Measurements from ENCODE around the gene ALDH2. TPM values are rescaled to one million over a fixed set of nuclear protein-coding genes. Genes with fewer than 3 reads are reported as not detected.
"Not testable (repeated sequence)": the region's sequence is repeated elsewhere in the genome, so short reads cannot be mapped to it uniquely, and the experiment has no call there.

The ALDH2 gene
- total RNA-seq, 2 donors from 2014 or later: 76.6 to 91.4 TPM

- Histone ChIP-seq H3K9ac (ENCODE audit: extremely low read depth, low read length, poor library complexity, severe bottlenecking) (no peak overlapping the region), H3K4me1 (ENCODE audit: control insufficient read depth, insufficient read depth, low read length) (no peaks in the 10 kb centered on the region), H3K36me3 (ENCODE audit: control insufficient read depth, insufficient read depth, low read length) (peaks cover 41% of the 10 kb centered on the region), H3K27me3 (ENCODE audit: control insufficient read depth, insufficient read depth, low read length, poor library complexity, severe bottlenecking) (no peaks in the 10 kb centered on the region), H3K9me3 (ENCODE audit: control insufficient read depth, low read length) (no peaks in the 10 kb centered on the region), H3K4me3 (ENCODE audit: low read length) (no peak overlapping the region), H3K27ac (ENCODE audit: low read depth, low read length) (no peak overlapping the region)
- TF ChIP-seq CTCF (conservative IDR thresholded peaks at IDR 0.05): no peak
- 88 to 91% methylated on average over 5 to 7 of the region's 7 CpGs for WGBS, 2 experiments (ENCODE audit: insufficient coverage in 1 of 2, insufficient read length in 1 of 2)
- H3K27me3 Mint-ChIP-seq (ENCODE audit: insufficient read depth): no peaks in the 10 kb centered on the region
- H3K9me3 Mint-ChIP-seq: no peaks in the 10 kb centered on the region
- DNase-seq: no peak
- H3K4me3 Mint-ChIP-seq: no peak overlapping the region
- no peak overlapping the region for H3K27ac Mint-ChIP-seq
- H3K36me3 Mint-ChIP-seq (ENCODE audit: low read depth): peaks cover 62% of the 10 kb centered on the region
- H3K4me1 Mint-ChIP-seq: no peaks in the 10 kb centered on the region
Measured at GRCh38 chr12:111807232-111807631, 40.5 kb downstream of the ALDH2 start.

GRCh38 chr12:111812881-111813741, 46.4 kb downstream of the ALDH2 start:
- Histone ChIP-seq H3K9me3 (ENCODE audit: control insufficient read depth, low read length) (no peaks in the 10 kb centered on the region), H3K9ac (ENCODE audit: extremely low read depth, low read length, poor library complexity, severe bottlenecking) (no peak overlapping the region), H3K4me1 (ENCODE audit: control insufficient read depth, insufficient read depth, low read length) (no peaks in the 10 kb centered on the region), H3K4me3 (ENCODE audit: low read length) (no peak overlapping the region), H3K27me3 (ENCODE audit: control insufficient read depth, insufficient read depth, low read length, poor library complexity, severe bottlenecking) (no peaks in the 10 kb centered on the region), H3K27ac (ENCODE audit: low read depth, low read length) (no peak overlapping the region), H3K36me3 (ENCODE audit: control insufficient read depth, insufficient read depth, low read length) (peaks cover 13% of the 10 kb centered on the region)
- peak; percentile 92 for DNase-seq
- H3K4me1 Mint-ChIP-seq: no peaks in the 10 kb centered on the region
- peaks cover 10% of the 10 kb centered on the region for H3K9me3 Mint-ChIP-seq
- H3K36me3 Mint-ChIP-seq (ENCODE audit: low read depth): peaks cover 37% of the 10 kb centered on the region
- WGBS, 2 experiments (ENCODE audit: insufficient coverage in 1 of 2, insufficient read length in 1 of 2): 36% methylated on average over 10 to 13 of the region's 13 CpGs
- H3K27me3 Mint-ChIP-seq (ENCODE audit: insufficient read depth): no peaks in the 10 kb centered on the region
- H3K27ac Mint-ChIP-seq: no peak overlapping the region
- TF ChIP-seq CTCF (conservative IDR thresholded peaks at IDR 0.05): peak; percentile 88
- no peak overlapping the region for H3K4me3 Mint-ChIP-seq

GRCh38 chr12:111816065-111816615, 49.4 kb downstream of the ALDH2 start:
- no peaks in the 10 kb centered on the region for H3K27me3 Mint-ChIP-seq (ENCODE audit: insufficient read depth)
- no peak for TF ChIP-seq CTCF (conservative IDR thresholded peaks at IDR 0.05)
- H3K4me1 Mint-ChIP-seq: no peaks in the 10 kb centered on the region
- Histone ChIP-seq H3K27ac (ENCODE audit: low read depth, low read length) (no peak overlapping the region), H3K27me3 (ENCODE audit: control insufficient read depth, insufficient read depth, low read length, poor library complexity, severe bottlenecking) (no peaks in the 10 kb centered on the region), H3K4me1 (ENCODE audit: control insufficient read depth, insufficient read depth, low read length) (no peaks in the 10 kb centered on the region), H3K9ac (ENCODE audit: extremely low read depth, low read length, poor library complexity, severe bottlenecking) (no peak overlapping the region), H3K36me3 (ENCODE audit: control insufficient read depth, insufficient read depth, low read length) (no peaks in the 10 kb centered on the region), H3K9me3 (ENCODE audit: control insufficient read depth, low read length) (peaks cover under 1% of the 10 kb centered on the region), H3K4me3 (ENCODE audit: low read length) (no peak overlapping the region)
- no peak for DNase-seq
- H3K36me3 Mint-ChIP-seq (ENCODE audit: low read depth): peaks cover 13% of the 10 kb centered on the region
- peaks cover 20% of the 10 kb centered on the region for H3K9me3 Mint-ChIP-seq
- no peak overlapping the region for H3K27ac Mint-ChIP-seq
- no peak overlapping the region for H3K4me3 Mint-ChIP-seq
- WGBS, 2 experiments (ENCODE audit: insufficient coverage in 1 of 2, insufficient read length in 1 of 2): 82 to 83% methylated on average over 4 to 6 of the region's 6 CpGs

GRCh38 chr12:111816898-111817297, 50.2 kb downstream of the ALDH2 start:
- H3K9me3 ChIP-seq (ENCODE audit: control insufficient read depth, low read length); H3K4me3 ChIP-seq (ENCODE audit: low read length); H3K4me1 Mint-ChIP-seq; H3K4me1 ChIP-seq (ENCODE audit: control insufficient read depth, insufficient read depth, low read length); H3K27ac Mint-ChIP-seq; H3K36me3 ChIP-seq (ENCODE audit: control insufficient read depth, insufficient read depth, low read length); H3K9ac ChIP-seq (ENCODE audit: extremely low read depth, low read length, poor library complexity, severe bottlenecking); H3K27me3 Mint-ChIP-seq (ENCODE audit: insufficient read depth); H3K36me3 Mint-ChIP-seq (ENCODE audit: low read depth); H3K4me3 Mint-ChIP-seq; H3K27ac ChIP-seq (ENCODE audit: low read depth, low read length); DNase-seq; H3K27me3 ChIP-seq (ENCODE audit: control insufficient read depth, insufficient read depth, low read length, poor library complexity, severe bottlenecking): not testable (repeated sequence)
- H3K9me3 Mint-ChIP-seq: peaks cover 28% of the 10 kb centered on the region
- 96 to 100% methylated on average over 3 of the region's 3 CpGs for WGBS, 2 experiments (ENCODE audit: insufficient coverage in 1 of 2, insufficient read length in 1 of 2)
